GM15510 (cell line): Measurements from ENCODE around the gene SPATA2L.

Experiments
- POLR2A ChIP-seq: IDR thresholded peaks from 3 replicates; pipeline ENCODE4 v1.6.1; 2011; ENCODE audit warnings: borderline replicate concordance; ENCODE audit not compliant: insufficient read length; ENCODE audit errors: extremely low read depth

The SPATA2L gene

DNA sequence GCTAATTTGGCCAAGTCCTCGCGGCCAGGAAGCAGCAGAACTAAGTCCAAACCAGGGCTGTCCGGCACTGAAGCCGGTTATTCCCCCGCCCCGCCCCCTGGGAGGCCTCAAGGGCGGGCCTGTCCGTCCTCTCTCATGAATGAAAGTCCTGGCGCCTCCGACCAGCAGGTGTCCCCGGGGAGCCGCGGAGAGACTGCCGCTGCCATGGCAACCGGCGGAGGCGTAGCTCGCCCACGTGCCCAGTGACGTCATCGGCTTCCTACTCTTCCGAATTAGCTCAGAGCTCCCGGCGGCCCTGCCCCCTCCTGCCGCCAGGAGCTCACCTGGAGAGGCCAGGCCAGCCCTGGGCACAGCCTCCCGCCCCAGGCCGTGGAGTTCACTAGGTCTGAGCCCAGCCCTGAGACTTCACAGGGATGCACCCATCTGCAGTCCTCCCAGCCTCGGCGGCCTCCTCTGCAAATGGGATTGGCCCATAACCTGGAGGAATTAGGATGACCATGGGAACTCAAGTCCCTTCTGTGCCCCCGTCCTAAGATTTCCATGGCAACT is 1.3 kb downstream of the SPATA2L start:
- peak; percentile 31 for TF ChIP-seq POLR2A

- TF ChIP-seq POLR2A: no peak
Measured at GRCh38 chr16:89697616-89698331, 3.7 kb downstream of the SPATA2L start.

DNA sequence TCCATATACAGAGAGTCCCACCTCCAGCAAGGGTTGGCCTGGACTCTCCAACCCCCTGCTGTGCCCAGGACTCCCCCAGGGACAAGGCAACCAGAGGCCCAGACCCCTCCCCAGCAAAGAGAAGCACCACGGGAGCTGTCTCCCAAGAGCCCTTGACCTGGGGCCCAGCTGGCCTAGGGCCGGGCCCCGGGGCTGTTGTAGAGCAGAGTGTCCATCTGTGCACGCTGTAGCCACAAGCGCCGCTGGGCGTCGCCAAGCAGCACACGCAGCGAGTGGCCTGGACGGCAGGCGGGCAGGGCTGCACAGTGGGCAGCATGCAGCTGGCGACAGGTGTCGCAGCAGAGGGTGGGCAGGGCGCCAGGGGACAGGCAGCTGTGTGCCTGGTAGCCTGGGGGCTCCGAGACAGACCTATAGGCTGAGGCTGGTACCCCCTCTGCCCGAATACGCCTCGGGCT is 4.3 kb downstream of the SPATA2L start:
- TF ChIP-seq POLR2A: no peak

DNA sequence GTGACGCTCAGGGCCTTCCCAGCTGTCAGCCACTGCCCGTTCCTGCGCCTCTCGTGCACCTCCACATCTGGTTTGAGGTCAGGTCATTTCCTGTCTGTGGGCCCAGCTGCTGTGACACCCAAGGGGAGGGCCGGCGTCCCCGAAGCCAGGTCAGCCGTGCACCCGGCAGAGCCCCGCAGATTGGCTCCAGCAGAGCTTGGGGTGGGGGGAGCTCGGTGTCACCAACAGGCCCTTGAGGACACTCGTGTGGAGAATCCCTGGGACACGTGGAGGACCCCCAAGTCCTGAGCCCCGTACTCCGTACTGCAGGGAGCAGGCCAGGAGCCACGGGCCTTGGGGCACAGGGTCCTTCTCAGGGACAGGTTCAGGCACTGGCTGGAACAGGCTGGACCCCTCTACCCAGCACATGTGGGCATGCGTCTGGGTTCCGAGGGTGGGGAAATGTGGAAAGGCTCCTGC is 4.8 kb downstream of the SPATA2L start:
- no peak for TF ChIP-seq POLR2A

DNA sequence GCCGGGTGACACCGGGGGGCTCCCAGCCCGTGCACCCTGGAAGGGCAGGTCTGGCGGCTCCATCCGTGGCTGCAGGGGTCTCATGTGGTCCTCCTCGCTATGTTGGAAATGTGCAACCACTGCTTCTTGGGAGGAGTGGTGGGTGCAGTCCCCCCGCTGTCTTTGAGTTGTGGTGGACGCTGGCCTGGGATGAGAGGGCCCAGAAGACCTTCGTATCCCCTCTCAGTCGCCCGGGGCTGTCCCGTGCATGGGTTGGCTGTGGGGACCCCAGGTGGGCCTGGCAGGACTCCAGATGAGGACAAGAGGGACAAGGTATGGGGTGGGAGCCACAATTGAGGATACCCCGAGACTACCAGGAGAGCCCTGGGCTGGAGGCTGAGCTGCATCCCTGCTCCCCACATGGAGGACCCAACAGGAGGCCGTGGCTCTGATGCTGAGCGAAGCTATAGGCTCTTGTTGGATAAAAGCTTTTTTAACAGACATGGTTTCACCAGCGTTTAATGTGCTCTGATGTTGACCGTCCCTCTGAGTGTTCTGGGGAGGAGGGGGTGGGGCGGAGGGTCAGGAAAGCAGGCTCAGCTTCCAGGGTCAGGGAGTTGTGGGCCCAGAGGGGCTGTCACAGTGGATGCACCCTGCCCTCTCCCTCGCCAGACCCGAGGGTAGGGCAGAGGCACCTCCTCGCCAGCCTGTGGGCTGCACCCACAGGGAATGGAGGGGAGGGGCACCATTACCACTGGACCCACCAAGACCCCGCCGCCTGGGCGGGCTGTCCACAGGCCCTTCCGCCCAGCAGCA is 5.4 kb downstream of the SPATA2L start:
- no peak for TF ChIP-seq POLR2A

DNA sequence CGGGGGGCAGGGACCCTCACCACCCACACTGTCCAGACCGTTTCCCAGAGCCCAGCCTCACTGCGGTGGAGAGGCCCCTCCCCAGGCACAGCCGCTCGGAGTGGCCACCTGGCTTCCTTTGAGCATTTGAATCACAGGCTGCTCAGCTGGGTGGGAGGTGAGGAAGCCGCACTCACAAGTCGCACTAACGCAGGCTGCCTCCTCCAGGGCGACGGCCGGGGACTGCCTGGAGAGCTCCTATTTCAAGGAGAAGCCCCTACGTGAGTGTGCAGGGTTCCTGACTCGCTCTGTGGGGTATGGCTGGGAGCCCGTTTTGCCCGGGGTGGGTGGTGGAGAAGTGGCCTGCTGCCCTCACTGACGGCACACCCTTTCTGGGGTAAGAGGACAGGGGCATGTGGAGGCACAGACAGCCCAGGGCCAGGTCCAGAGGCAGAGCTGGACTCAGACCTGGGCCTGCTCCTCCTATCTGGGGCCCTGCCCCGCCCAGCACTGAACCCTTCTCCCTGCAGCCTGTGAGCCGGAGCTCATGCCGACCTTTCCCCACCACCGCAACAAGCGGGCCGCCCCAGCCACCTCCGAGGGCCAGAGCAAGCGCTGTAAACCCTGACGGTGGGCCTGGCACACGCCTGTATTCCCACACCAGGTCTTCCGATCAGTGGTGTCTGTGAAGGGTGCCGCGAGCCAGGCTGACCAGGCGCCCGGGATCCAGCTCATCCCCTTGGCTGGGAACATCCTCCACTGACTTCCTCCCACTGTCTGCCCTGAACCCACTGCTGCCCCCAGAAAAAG is 6.2 kb downstream of the SPATA2L start:
- no peak for TF ChIP-seq POLR2A

DNA sequence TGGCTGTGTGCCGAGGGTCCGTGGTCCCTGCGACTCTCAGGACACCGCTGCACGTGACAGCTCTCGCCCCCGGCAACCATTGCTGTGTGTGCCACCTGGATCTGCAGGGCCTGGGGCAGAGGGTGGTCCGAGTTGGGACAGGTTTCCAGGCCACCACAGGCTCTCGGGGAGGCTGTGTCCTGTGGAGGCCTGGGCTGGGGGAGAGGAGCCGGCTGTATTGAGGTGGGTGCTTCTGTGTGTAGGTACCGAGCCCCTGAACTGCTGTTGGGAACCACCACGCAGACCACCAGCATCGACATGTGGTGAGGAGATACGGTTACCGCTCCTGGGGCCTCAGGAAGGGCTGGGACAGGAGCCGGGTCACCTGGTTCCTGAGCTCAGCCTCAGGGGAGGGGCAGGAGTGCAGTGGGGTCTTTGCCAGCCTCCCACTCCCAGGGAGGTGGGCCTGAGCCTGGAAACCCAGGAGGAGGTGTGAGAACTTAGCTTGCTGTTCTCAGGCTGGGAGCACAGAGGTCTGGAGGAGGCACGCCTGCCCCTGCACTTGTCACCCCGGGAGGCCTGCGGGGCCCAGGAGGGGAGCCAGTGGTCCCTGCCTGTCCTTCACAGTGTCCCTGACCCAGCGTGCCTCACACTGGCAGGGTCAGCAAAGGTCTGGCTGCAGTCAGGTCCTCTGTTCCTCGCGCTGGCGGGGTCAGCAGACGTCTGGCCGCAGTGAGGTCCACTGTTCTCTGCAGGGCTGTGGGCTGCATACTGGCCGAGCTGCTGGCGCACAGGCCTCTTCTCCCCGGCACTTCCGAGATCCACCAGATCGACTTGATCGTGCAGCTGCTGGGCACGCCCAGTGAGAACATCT is 7.3 kb downstream of the SPATA2L start:
- no peak for TF ChIP-seq POLR2A

DNA sequence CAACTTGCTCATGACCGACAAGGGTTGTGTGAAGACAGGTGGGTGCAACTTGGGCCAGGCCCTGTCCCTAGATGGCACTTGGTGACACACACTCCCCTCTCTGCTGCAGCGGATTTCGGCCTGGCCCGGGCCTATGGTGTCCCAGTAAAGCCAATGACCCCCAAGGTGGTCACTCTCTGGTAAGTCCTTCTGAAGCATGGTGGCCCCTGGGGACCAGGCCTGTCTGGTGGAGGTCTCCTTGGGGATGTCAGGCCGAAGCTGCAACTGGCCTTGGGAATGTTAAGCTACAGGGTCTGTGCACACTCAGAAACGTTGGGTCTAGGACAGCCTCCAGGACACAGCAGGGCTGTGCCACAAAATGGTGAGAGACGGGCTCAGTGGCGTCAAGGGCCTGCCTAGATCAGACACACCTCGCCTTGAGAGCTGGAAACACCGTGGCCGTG is 8.2 kb downstream of the SPATA2L start:
- no peak for TF ChIP-seq POLR2A

GRCh38 chr16:89691986-89692569 is 9.4 kb downstream of the SPATA2L start:
- TF ChIP-seq POLR2A: no peak

- TF ChIP-seq POLR2A: no peak
Measured at GRCh38 chr16:89691231-89691985, 10.1 kb downstream of the SPATA2L start.

DNA sequence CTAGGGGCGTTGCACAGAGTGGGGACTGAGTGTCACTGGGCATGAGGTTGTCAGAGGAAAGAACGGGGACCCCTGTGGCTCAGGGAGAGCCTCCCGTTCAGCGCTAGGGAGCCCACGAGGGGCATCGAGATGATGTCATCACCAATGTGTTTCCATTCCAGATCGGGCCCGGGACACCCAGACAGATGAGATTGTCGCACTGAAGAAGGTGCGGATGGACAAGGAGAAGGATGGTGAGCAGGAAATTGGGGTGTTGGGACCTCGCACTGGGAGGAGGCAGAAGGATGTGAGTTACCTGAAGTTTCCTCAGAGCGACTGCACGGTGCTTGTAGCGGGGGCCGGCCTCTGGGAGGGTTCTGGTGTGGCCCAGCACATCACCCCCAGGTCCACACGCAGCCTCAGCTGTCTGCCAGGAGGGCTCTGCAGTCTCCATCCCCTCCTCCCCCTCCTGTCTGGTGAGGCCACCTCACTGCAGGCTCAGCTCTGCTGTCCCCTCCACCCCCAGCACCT is 11.1 kb downstream of the SPATA2L start:
- TF ChIP-seq POLR2A: no peak

GRCh38 chr16:89689142-89689541 is 12.4 kb downstream of the SPATA2L start:
- TF ChIP-seq POLR2A: no peak

- no peak for TF ChIP-seq POLR2A
Measured at GRCh38 chr16:89688395-89688794, 13.1 kb downstream of the SPATA2L start.
